Stimulated activated CD4-positive, alpha-beta T cell treated with anti-CD3 and anti-CD28 coated beads, Interleukin-2, amount 100 ng/mL, for 24 hours (primary cell): ENCODE data around the gene LILRA5.
"Not testable (repeated sequence)": the region's sequence is repeated elsewhere in the genome, so short reads cannot be mapped to it uniquely, and the experiment has no call there.

ENCODE experiments used
- DNase-seq, 2 donors: peaks; one replicate each; pipeline ENCODE4 v3.0.0-alpha.2; 2020

The LILRA5 gene

DNA sequence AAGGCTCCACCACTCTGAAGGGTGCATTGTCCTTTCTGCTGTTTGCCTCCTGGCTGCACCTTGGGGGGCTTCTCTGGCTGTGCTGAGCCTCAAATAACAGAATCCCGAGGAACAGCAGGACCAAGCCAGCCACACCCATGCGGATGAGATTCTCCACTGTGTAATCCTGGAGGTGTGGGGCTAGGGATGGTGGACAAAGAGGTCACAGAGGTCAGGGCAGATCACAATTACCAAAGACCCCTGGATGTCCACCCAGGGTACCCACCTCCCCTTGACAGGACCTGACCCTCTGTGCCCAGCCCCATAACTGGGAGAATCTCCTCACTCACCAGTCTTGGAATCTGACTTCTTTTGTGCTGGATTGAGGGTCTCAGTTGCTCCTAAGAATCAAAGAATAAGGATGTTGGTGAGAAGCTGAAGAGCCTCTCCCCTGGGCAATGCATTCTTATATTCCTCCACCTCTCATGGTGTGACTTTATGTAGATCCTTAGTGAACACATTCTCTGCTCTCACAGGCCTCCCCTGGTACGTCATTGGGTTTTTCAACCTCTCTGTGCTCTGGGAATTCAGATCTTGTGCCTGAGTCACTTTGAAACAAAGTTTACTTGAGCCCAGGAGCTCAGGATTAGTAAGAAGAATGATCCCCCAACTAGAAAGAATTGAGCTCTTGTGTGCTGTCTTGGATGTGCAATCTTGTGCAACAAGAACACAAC, 20.8 kb upstream of the LILRA5 start:
- DNase-seq: no peak

DNA sequence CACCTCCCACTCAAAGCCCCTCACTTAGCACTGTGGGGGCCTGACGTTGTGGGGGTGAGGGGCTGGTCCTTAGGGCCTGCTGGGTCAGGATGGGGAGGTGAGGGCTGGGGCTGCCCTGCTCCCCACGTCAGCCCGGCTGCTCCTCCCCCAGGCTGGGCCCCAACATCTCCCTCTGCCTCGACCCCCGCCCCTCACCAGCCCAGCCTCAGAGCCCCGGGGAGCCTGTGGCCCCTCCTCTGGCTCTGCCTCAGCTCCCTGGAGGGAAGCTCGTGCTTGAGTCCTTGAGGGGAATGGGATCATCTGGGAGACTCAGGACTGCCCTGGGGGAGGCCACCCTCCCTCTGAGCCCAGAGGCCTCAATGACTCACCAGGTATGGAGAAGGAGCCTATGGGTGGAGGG, 19.2 kb upstream of the LILRA5 start:
- no peak for DNase-seq

DNA sequence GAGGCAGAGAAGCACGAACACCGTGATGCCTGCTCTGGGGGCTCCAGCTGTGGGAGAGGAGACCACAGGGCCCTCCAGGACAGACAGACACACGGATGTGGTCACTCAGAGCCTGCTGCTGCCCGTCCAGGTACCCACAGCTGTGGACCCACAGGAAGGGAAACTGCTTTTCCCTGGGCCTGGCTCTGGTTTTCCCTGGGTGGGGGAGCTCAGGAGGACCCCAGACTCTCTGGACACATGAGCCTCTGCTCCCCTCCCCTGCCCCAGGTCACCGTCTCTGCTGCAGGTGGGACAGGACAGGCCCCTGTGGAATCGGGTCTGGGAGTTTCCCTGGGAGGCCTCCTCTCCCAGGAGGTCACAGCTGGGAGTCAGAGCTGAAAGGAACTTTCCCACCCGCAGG, 18.7 kb upstream of the LILRA5 start:
- no peak for DNase-seq

DNA sequence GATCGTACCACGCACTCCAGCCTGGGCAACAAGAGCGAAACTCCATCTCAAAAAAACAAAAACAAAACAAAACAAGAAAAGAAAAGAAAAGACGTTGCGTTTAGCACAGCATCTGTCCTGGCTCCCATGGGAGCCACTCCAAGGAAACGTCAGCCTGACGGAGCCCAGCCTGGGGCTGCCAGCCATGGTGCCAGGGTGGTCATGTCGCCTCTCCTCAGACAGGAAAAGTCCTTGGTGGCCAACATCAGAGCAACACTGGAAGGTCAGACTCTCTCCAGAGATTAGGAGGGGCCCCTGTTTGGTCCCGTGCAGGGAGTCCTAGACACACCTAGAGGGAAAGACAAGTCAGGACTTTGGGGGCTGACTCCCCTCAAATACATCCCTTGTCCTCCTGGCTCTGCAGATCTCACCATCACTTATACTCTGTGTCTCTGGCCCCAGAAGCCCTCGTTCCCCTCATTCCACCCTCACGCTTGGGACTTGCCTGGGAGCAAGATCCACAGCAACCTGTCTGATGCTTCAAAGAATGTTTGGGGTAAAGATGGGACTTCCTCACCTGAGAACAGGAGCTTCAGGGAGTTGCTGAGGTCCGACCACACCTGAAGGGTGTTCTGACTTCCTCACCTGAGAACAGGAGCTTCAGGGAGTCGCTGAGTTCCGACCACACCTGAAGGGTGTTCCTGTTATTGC, 16.7 kb upstream of the LILRA5 start:
- no peak for DNase-seq

DNA sequence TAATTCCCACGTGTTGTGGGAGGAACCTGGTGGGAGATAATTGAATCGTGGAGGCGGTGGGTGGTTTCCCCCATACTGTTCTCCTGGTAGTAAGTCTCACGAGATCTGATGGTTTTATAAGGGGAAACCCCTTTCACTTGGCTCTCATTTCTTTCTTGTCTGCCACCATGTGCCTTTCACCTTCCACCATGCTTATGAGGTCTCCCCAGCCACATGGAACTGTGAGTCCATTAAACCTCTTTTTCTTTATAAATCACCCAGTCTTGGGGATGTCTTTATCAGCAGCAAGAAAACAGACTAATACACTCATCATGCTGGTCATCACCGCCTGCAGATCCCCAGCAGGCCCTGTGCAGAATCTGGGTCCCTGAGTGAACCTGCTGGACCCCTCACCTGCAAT, 15.8 kb upstream of the LILRA5 start:
- DNase-seq: not testable (repeated sequence)

DNA sequence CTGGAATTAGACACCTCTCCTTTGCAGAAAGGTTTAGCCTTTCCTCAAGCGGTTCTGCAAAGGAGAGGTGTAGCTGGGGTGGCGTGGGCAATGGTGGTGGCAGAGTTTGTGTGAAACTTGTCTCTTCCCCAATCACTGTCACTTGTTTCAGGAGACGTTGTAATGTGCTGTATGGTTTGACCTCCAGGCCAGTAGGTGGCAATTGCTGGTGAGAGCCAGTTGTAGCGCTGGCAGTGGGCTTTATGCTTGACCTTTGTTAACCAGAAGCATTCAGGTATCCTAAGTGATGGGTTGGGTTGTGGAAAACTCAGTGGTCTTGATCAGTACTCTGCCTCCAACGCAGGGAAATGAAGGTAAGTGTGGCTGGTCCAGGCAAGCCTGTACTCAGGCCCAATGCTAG, 12.7 kb upstream of the LILRA5 start:
- DNase-seq: no peak

DNA sequence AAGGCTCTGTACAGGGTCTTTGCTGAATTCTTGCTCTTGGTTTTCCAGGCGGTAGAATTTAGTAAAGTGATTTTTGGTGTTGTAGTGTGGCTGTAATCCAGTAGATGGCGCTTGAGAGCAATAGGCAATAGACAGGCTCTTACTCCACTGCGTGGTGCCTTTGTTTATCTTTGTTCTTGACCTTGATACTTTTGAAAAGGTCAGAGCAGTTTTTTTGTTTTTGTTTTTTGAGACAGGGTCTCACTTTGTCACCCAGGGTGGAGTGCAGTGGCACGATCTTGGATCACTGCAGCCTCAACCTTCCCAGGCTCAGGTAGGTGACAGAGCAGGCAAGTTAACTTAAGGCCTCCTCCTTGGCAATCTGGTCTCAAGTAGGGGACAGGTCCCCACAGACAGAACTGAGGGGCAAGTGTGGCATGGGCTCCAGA, 12.2 kb upstream of the LILRA5 start:
- DNase-seq: peak; percentile 41 to 64

DNA sequence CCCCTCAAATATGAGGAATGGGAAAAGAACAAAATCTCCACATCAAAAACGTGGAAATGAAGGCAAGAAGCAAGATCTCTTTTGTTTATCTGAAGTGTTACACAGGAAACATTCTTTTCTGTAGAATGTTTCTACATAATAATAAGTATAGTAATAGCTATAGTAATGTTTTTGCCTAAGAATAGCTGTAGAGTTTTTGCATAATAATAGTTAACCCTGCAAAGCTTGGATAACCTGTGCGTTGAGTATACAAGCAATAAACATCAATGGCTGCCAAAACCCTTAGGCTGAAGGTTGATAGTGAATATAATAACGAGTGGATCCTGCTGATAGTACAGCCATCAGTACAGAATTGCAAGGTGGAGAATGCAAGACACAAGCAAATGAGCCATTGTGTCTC, 11.1 kb upstream of the LILRA5 start:
- DNase-seq: no peak

DNA sequence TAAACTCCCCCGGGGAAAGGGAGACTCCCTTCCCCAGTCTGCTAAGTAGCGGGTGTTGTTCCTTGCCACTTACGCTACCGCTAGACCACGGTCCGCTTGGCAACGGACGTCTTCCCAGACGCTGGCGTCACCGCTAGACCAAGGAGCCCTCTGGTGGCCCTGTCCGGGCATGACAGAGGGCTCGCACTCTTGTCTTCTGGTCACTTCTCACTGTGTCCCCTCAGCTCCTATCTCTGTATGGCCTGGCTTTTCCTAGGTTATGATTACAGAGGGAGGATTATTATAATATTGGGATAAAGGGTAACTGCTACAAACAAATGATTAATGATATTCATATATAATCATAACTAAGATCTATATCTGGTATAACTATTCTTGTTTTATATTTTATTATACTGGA, 10.0 kb upstream of the LILRA5 start:
- DNase-seq: not testable (repeated sequence)

DNA sequence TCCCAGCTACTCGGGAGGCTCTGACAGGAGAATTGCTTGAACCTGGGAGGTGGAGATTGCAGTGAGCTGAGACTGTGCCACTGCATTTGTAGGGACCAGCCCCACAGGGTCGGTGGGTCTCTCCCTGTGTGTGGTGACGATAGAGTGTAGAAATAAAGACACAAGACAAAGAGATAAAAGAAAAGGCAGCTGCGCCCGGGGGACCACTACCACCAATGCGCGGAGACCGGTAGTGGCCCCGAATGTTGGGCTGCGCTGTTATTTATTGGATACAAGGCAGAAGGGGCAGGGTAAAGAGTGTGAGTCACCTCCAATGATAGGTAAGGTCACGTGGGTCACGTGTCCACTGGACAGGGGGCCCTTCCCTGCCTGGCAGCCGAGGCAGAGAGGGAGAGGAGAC, 9.3 kb upstream of the LILRA5 start:
- not testable (repeated sequence) for DNase-seq

DNA sequence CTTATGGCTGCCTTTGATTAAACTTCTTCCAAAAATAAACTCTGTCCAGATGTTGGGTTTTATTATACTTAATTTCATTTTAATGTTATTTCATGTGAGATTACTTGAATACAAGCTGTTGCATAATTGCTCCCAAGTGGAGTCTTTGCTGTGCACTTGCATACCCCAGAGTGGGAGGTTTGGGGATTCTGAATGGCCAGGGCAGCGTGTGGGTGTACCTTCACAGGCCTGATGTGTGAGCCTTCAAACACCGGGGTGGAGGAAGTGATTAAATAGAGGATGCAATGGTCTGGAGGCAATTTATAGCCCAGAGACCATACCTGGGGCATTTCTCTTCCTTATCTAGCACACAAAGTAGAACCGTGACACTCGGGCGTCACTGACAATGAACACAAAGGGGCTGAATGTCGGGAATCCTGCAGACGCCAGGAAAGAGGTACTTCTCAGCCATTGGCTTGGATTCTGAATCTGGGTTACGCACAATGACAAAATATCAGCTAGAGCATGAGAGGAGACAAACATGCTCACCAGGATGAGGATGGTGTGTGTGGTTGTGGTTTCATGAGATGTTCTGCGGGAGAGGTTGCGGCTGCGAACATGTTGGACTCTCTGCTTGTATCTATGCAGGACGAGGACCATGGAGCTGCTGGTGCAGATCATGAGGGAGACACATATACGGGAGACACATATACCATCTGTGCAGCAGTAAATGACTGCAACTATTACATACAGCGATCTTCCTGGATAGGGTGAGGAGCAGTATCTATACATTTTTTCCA, 7.1 kb upstream of the LILRA5 start:
- no peak for DNase-seq

DNA sequence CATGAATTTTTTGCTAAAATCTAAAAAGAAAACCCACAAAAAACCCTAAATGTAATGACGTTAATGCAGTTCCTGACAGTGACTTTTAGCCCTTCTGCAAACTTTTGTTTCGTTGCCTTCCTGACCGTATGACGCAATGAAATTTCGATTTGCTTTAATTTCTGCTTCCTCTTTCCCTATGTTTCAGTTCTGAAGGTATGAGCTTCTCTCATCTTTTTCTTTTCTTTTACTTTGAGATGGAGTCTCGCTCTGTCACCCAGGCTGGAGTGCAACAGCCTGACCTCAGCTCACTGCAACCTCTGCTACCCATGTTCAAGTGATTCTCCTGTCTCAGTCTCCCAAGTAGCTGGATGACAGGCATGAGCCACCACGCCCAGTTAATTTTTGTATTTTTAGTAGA, 6.1 kb upstream of the LILRA5 start:
- DNase-seq: no peak

DNA sequence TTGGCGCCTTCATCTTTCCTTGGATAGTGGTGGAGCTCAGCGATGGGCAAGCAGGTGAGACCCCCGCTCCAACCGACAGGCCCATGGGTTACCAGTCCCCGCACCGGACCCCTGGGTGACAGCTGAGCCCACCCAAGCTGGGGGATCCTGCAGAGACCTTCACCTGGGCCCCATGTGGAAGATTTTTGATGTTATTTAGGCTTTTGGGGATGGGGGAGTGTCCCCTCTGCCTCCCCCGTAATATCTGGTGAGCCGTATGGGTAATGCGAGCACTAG, 4.9 kb upstream of the LILRA5 start:
- no peak for DNase-seq

DNA sequence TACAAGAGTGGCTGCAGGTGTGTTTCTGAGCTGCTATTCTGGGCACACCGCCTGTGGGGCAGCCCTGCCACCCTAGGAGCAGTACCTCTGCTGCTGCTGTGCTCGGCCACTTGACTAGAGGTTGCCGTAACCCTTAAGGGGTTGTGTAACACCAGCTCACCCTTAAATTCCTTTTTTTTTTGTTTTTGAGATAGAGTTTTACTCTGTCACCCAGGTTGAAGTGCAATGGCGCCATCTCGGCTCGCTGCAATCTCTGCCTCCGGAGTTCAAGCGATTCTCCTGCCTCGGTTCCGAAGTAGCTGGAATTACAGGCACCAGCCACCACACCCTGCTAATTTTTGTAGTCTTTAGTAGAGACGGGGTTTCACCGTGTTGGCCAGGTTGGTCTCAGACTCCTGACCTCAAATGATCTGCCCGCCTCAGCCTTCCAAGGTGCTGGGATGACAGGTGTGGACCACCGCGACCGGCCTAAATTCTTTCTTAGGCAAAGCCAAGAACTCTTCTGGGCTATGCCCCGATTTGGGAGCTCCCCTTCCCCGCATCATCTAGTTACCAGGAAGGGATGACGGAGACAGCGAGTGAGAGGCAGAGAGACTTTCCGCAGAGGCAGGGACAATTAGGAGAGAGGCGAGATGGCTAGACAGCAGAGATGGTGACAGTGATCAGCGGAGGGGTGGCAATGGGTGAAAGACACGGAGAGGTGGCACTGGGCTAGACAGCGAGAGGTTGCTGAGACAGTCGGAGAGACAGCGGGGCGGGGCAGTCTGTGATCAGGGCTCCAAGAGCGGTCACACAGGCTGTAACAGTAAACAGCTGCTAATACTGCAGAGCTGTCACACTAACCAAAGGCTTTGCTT, 4.4 kb upstream of the LILRA5 start:
- no peak for DNase-seq

DNA sequence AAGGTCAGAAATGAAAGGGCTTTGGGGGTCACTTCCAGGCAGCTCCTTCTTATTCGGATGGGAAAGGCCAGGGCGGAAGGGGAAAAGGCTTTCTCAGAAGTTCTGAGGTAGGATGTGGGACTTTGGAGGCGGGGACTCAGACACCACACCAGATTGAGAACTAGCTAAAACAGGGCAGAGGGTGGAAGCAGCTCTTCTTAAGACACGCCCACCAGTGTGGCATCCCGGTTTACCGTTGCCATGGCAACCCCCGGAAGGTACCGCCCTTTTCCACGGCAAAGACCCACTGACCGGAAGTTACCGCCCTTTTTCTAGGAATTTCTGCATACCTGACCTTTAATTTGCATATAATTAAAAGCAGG, 3.8 kb upstream of the LILRA5 start:
- DNase-seq: no peak

DNA sequence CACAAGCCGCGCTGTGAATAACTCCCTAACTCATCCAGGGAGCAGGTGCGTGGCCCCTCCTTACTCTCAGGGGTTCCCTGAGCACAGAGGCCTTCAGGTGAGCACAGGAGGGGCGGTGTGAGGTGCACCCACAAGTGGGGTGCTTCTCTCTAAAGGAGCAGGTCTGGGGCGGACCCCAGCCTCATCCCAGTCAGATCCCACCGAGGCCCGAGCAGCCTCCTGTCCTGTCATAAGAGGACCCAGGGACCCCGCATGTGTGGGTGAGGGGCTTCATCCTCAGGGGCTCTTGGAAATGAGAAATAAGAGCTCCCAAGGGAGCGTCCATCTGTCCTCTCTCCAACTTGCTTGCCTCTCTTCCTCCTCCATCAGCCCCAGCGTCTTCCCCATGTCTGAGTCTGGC, 3.0 kb upstream of the LILRA5 start:
- no peak for DNase-seq

DNA sequence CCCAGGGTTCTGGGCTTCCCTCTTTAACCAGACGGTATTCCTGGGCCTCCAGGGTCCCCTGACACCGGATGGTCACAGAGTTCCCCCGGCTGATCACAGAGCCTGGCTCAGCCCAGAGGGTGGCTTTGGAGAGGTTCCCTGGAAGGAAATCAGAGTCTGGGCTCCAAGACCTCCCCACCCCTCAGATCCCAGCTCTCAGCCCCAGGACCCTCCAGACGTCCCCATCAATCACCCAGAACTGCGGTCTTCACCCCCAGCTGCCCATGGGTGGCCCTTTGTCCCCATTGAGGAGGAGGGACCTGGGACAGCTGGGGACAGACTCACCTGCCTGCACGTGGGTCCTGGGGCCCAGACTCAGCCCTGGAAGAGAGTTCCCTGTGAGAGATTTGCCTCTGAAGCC, 955 bp downstream of the LILRA5 start:
- no peak for DNase-seq

DNA sequence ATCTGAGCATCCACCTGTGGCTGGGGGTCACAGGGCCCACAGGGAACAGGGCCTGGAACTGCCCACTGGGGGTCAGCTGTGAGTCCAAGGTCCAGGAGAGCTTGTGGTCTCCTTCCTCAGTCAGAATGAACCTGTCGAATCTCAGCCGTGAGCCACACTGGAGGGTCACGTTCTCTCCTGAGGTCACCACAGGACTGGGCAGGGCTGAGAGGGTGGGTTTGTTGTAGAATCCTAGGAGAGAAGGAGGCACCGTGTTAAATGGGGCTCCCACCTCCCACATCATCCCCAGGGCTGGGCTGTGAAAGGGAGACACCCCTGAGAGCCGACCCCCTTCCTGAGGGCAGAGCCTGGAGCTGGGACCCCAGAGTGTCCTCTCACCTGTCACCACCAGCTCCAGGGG, 1.5 kb downstream of the LILRA5 start:
- DNase-seq: no peak

DNA sequence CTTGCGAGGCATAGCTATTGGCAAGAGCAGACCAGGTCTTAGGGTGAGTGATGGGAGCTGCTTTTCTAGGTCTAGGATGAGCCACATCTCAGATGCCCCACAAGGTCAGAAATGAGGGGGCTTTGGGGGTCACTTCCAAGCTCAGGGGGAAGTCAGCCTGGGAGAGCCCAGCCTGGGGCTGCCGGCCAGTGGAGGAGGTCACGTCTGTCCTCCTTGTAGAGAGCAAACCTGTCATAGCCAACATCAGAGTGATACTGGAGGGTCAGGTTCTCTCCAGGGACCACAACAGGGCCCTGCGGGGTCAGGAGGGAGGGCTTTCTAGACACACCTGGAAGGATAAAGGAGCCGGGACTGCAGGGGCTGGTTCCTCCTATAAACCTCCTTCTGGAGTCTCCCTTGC, 2.4 kb downstream of the LILRA5 start:
- DNase-seq: no peak

DNA sequence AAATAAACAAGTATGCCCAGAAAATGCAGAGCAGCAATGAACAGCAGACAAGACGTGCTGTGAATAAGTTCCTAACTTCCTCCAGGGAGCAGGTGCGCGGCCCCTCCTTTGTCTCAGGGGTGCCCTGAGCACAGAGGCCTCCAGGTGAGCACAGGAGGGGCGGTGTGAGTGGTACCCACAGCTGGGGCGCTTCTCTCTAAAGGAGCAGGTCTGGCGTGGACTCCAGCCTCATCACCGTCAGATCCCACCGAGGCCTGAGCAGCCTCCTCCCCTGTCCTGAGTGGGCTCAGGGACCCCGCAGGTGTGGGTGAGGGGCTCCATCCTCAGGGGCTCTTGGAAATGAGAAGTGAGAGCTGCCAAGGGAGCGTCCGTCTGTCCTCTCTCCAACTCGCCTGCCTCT, 3.2 kb downstream of the LILRA5 start:
- DNase-seq: no peak

DNA sequence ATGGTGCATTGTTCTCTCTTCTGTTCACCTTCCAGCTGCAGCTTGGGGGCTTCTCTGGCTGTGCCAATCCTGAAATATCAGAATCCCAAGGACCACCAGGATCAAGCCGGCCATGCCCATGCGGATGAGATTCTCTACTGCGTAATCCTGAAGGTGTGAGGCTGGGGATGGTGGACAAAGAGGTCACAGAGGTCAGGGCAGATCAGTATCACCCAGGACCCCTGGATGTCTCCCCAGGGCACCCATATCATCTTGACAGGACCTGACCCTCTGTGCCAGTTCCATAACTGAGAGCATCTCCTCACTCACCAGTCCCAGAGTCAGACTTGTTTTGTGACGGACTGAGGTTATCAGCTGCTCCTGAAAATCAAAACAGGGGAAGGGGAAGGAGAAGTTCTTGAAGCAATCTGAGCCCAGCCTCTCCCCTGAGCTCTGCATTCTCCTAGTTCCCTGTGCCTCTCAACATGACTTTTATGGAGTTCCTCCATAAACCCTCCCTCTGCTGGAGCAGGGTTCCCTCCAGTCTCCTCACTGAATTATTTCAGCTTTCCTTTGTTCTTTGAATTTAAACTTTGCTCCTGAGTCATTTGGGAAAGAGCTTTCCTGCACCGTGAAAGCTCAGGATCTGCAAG, 5.5 kb downstream of the LILRA5 start:
- DNase-seq: no peak

DNA sequence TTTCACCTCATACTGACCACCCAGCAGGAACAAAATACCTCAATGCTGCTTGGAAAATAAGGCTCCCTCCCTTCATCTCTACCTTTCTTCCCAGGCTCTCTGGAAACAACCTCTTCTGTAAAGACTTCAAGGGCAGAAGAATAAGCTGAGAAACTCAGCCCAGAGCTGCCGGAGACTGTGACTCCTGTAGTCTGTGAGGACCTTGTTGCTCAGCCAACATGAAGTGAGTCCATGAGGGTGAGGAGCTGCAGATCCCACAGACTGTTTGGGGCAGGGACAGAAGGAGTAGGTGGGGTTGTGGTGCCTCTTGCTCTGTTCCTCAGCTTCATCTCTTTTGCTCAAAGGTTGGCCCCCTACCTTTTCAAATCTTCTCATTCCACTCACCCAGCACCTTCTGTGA, 7.8 kb downstream of the LILRA5 start:
- no peak for DNase-seq

DNA sequence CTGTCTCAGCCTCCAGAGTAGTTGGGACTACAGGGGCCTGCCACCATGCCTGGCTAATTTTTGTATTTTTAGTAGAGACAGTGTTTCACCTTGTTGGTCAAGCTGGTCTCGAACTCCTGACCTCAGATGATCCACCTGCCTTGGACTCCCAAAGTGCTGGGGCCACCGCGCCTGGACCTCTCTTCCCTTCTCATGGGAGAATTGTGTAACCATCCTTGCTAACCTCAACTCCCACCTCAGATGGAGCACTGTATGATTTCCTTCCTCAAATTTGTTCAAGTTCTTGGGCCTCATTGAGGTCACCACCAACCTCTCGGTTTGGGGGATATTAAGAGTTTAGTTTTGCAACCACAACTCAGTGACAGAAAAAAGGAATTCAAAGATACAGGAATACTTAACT, 10.7 kb downstream of the LILRA5 start:
- DNase-seq: no peak
